Stimulated activated CD4-positive, alpha-beta T cell treated with anti-CD3 and anti-CD28 coated beads, TNF-alpha, amount 100 ng/mL, for 1 hour (primary cell): ENCODE results near the gene COTL1.

ENCODE experiments used
- DNase-seq, 3 donors: peaks; one replicate each; pipeline ENCODE4 v3.0.0-alpha.2; 2020; ENCODE audit warnings: low read depth in 3 of 3, low spot score in 1 of 3

Gene COTL1

DNA sequence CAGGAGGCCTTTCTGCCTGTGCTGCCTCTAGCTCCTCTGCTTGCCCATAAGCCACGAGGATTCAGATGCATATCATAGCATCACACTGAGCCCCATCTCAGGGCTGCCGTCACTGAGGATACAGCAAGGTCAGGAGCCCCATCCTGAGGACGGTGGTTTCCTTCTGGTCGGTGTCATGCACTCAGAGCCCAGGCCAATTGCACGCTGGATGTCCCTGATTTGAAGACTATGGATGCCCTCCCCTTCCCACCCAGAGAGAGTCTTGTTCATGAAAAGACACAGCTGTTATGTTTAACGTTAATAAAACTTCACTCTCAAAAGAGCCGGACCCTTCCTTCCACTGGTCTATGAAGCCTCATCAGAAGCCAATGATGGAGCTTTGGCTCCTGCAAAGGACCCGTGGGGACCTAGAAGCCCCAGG is 19.9 kb downstream of the COTL1 start:
- DNase-seq, result no peak

DNA sequence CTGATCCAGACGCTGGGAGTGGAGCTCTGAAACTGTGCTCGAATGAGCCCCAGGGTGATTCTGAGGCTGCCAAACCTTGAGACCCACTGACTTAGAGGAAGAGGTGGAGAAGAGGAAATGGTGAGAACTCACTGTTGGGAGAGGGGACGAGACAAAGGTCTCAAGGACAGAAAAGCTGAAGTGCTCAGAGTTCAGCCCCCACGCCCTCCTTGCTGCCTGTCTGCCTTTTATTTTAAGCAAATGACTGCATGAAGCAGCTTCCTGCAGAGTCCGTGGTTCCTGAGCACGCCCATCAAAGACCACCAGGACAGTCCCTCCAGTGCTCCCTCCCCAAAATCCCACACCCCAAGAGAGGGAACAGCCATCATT is 20.4 kb downstream of the COTL1 start:
- DNase-seq, result no peak

DNA sequence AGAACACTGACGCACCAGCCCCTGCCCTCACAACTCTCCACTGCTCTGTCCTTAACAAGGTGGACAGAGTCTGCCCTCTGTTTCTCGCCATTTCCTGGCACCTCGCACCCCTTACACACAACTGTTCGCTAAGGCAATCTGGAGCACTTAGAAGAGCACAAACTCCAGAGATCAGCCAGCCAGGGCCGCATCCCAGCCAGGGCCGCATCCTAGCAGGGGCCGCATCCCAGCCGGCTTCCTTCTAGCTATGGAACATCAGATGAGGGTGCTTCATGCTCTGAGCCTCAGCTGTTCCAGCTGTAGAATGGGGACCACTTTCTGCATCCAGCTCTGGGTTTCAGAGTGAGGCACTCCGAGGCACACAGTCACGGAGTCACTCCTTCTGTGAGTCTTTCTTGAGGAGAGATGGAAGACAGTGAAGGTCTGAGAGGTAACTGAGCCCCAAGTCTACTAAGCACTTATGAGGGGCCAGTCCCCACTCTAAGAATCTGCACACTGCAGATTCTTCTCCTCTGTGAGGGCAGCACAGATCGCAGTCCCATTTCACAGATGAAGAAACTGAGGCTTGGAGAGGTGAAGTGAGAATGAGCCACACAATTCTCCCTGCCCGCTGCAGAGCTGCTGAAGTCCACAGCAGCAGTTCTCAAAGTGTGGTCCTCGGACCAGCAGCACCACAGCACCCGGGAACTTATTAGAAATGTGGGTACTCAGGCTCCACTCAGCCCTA is 20.9 kb downstream of the COTL1 start:
- DNase-seq, result no peak

DNA sequence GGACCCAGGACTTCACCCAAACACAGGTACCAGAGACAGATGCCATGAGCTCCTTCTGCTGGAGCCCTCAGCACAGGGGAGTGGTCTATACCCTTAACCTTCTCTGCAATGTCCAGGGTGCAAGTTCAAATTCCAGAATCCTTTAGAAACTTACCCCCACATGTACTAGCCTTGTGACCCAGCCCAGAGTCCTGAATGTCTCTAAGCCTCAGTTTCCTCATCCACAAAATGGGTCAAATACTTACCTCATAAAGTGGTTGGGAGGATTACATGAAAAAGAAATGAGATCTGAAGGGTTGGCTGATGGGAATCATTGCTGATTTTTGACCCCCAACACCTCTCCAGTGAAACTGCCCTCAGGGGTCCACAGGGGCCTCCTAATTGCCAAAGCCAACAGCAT is 21.7 kb downstream of the COTL1 start:
- DNase-seq, result no peak

DNA sequence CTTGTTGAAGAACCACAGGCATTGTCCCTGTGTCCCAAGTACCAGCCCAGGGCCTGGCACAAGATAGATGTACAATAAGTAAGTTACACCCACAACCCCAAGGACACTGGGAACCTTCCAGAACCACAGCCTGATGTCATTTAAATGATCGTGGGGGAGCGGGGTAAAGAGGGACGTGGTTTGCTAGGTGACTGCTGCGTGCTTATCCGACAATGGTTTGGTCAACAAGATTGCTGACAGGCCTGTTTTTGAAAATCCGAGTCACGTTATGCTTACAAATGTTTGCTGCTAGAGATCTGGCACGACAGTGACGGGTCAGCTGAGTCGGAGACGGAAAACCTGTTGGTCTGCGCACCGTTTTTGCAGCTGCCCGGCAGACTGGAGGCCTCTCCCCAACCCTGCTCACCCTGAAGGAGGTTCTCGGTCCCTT is 22.8 kb downstream of the COTL1 start:
- DNase-seq, result no peak

DNA sequence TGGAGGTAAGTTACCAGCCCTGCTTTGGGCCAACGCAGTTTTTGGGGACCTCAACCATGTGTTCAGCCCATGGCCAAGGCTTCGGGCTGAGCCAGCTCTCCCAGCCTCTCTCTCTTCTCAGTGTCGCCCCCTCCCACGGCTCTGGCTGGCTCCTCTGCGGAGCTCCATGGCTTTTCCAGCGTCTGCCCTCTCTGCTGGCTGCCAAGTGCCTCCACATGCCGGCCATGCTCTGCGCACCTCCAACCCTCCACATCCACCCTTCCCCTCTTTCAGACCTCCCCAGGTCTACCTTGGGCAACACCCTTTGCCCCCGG is 23.2 kb downstream of the COTL1 start:
- no peak for DNase-seq

DNA sequence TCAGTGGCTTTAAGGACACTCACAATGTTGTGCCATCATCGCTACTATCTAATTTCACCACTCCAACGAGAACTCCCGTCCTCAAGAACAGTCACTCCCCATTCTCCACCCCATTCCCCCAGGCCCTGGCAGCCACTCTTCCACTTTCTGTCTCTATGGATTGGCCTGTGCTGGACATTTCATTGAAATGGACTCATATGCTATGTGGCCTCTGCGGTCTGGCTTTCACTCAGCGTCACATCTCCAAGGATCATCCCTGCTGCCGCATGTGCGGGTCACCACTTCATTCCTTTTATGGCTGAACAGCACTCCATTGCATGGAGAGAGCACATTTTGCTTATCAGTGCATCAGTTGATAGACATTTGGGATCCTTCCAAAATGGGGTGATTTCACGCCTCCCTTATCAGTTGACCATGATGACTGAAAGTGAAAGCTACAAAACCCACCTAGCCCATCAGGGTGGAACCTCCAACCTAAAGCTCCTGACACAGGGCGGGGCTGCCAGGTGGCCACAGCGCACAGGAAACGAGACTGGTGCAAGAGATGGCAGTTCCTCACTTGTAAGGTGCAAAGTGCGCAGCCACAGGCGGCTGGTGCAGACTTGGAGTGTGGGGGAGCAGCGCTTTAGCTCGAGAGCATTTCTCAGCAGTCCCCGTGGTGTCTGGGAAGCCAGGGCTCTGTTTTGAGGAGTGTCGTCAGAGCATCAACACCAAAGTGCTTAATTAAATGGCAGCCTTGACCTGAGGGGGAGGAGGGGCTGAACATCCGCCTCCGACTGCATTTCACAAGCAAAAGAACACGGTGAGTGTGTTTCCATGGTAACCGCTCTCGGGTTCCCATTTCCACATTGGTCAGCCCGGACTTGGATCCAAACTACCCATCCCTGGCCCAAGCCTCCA is 23.8 kb downstream of the COTL1 start:
- DNase-seq, result peak in 2 of 3 donors; percentile 48 to 53

DNA sequence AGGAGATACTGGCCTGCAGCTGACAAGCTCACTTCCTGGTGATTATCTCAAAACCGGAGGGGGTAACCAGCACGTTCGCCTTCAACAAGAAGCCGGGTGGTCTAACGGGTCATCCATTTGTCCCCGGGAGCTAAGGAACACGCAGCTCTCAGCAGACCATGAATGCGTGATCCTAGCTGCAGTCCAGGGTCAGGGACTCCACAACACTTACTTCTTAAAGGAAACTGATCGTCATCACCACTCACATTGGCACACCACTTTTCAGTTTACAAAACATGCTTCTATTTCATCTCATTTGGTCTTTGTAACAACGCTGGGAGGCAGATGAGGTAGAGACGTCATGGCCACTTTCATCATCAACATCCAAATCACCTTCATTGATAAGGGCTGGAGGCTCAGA is 25.2 kb downstream of the COTL1 start:
- DNase-seq, result no peak

DNA sequence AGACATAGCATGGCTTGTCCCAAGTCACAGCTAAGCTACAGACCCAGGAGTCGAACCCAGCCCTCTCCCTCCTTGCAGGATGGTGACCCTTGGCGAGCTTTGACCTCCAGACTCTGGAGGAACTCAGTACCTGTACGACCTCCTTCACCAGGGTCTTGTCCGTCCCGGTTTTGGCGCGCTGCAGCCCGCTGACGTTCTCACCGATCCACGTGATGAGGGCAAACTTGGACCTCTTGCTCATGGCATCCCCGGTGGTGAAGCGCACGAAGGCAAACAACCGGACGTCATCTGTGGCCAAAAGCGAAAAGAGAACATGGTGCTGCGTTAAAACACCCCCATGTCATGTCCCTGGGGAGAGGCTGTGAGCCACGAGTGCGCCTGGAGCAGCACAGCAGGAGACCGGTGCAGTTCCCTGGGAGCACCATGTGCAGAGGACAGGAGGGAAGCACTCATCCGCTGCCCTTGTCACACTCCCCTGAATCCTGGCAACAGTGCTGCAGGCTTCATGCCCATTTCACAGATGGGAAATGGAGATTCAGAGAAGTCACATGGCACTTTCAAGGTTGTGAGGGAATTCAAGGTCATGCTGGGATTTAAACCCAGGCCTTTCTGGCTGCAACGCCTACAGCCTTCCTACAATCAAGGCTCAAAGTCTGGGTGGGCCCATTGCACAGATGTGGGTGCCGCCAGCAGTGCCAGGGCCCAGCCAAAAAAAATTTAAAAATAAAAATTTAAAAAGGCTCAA is 27.7 kb downstream of the COTL1 start:
- DNase-seq, result no peak

DNA sequence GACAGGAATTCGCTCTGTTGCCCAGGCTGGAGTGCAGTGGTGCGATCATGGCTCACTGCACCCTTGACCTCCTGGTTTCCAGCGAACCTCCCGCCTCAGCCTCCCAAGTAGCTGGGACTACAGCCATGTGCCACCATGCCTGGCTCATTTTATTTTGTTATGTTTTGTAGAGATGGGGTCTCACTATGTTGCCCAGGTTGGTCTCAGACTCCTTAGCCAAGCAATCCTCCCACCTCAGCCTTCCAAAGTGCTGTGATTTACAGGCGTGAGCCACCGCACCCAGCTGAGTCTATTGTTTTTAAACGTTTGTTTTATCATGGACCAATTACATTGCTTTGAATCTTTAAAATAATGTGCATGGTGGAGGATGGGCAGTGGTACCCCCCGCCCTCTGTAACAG is 28.9 kb downstream of the COTL1 start:
- DNase-seq, result no peak

DNA sequence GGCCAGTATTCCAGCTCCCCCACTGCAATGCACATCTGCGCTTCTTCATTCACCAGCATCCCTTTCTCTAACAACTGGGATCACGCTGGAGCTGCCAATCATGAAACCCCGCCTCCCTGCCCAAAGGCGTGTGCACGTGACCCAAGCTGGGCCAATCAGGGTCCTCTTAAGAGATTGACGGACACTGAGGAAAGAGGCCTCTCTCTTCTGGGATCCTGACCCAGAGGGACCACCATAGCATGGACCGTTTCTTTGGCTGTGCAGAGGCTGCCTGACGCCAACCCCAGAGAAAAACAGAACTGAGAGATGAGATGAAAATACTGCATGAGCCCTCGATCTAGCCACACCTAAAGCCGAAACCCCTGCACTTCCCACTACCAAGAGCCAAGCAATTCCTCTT is 32.0 kb downstream of the COTL1 start:
- no peak for DNase-seq

DNA sequence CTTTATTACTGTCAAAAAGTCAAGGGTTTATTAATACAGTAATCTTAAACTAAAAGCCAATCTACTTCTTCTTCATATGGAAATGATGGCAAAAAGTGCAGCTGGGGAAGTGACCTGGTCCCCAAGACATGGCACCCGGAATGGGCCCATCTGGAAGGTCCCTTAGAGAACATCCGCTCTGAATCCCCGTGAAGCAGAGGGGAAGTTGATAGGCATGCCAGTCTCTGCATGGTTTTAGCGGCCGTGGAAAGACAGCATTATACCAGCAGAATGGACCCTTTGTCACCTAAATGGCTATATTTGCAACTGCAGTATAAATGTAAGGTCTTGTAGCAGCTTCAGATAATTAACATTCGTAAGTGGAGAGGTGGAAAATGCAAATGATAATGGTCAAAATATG is 32.4 kb downstream of the COTL1 start:
- DNase-seq, result no peak

DNA sequence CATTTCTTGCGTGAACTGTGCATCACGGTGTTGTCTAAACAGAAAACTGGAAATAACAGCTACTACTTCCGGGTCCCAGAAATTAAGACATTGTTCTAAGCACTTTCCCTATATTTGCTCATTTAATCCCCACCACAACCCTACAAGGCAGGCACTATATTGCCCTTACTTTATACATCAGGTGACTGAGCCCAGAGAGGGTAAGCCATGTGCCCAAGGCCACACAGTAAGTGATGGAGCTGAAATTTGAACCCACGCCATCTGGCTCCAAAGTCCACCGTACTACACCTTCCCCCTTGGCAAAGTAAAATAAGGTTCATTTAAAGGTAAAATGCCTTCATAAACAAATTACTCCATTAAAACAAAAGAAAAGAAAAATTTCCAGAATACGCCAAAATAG is 33.2 kb downstream of the COTL1 start:
- DNase-seq, result no peak

DNA sequence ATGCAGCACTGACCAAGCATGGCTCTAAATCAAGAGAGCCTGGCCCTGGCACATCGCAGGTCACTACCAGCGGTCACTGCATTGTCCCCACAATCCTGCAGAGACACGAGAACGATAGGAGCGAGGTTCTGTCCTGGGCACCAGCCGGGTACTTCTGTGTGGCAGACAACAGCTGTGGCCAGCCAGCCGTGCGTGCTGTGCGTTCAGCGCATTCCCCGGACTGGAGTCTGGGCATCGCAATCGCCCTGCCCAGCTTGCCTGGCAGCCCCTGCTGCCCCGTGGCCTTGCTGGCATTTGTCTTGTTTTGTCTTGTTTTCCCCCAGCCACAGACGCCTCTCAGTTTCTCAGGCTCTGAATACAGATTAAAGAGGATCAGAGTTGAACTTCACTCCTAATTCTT is 33.9 kb downstream of the COTL1 start:
- DNase-seq, result no peak

DNA sequence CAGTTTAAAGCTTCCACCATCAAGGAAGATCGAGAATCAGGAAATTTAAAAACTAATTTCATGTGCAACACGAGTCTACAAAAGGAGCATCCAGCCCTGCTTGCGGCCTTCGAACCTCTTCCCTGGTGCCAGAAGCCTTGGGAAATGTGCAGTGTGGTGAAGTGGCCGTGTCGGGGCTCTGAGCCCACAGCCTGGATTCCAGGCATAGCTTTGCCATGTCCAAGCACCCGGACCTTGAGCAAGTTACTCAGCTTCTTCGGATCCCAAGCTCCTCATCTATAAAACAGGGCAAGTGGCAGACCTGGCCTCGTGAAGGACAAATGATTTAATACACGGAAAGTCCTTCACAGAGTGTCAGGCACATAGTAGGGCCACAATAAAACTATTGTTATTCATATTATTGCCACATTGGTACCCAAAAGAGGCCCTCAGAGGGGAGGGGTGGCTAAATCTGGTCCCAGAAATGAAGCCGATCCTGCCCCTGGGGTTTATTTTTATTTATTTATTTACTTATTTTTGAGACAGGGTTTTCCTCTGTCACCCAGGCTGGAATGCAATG is 34.8 kb downstream of the COTL1 start:
- no peak for DNase-seq

DNA sequence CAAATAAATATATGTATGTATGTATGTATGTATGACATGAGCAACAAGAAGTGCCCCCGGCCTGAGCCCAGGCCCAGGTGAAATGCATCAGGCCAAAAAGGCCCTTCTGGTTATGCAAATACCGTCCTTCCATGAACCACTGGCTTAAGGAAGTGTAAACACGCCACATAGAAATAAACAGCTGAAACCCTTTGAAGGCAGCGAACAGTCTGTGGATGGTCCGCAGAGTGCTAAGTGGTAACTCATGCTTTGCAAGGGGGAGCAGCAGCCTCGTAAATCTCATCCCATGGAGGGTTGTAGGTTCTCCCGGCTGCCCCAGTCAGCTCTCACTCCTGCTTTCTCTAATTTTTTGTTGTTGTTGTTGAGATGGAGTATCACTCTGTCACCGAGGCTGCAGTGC is 36.7 kb downstream of the COTL1 start:
- DNase-seq, result no peak

DNA sequence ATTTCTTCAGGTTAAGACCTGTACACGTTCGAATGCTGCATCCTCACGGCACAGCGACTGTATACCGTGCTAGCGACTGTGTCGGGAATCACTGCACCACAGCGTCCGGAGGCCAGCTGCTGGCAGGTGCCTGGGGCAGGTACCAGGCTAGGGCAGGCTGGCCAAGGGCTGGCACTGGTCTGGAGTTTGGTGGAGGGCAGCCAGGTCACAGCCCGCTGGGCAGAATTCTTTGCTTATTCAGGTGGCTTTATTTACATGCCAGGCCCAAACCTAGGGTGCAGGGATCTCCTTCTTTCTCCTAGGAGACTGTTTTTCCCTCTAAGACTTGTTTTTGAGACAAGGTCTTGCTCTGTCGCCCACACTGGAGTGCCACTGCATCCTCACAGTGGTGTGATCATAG is 37.9 kb downstream of the COTL1 start:
- DNase-seq, result no peak

DNA sequence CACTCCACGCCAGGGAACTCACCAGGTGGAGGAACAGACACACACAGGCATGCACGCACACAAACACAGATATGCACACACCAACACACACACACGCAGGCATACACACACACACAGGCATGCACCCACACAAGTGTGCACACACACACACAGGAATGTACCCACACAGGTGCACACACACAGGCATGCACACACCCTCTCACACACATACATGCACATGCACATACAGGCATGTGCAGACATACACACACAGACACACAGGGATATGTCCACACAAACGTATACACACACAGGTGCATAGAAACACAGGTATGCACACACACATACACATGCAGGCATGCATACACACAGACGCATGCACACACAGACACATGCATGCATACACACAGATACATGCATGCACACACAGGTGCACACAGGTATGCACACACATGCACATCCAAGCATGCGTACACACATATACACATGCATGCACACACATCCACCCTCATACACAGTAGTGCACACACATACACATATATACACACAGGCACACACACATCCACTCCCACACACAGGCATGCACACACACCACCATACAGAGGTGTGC is 39.2 kb downstream of the COTL1 start:
- DNase-seq, result no peak

DNA sequence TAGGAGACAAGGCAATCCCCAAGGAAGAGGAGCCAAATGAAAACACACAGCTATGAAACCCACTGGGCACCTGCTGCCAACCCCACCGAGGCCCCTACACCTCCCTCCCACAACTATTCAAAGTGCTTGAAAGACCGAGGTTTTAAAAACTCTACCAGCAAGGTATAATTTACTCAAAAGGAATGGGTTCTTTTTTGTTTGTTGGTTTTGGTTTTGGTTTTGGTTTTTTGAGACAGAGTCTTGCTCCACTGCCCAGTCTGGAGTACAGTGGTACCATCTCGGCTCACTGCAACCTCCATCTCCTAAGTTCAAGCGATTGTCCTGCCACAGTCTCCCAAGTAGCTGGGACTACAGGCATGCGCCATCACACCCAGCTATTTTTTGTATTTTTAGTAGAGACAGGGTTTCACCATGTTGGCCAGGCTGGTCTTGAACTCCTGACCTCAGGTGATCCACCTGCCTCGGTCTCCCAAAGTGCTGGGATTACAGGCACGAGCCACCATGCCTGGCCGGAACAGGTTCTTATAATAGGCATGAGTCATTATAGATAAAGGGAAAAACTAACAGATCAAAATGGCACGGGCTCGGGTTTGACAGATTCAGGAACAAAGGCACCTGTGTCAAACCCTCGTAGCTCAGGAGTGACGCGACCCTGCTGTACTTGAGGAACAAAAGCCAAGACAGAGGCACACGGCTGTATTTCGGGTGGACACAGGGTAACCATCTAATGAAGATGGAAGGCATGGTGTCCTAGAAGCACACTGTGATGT is 40.7 kb downstream of the COTL1 start:
- no peak for DNase-seq

DNA sequence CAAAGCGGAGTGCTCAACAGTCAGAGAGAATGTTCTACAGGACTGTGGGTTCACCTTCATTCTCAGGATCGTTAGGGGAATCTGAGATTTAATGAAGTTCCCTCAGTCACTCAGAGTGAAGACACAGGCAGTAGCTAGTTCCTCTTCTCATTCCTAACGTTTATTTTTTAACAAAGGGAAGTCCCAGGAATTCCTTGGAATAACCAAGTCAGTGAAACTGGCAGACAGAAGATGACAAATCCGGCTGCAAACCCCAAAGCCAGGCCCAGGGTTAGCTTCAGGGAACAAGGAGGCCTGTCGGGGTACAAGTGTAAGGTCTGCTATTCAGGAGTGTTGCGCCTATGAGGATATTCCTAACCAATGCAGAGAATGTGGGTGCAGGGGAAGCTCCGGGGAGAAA is 42.0 kb downstream of the COTL1 start:
- no peak for DNase-seq

DNA sequence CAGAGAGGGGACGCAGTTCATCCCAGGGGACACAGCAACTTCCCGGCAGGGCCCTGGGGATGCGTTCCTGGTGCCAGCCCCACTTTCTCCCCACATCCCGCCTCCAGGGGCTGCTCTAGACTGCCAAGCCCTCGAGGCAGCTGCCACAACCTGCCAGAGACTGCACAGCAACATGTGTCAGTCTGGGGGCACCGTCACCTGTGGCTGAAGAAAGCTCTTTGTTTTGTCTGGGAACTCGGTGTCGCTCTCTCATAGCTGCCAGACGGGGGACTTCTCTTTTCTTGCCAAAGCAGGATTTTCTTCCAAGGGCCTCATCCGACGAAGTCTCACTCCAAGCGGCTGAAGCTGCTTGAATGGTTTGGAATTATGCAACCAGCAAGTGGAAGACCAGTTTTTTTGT is 43.7 kb downstream of the COTL1 start:
- DNase-seq, result no peak
